ENCODE measurements around the gene PTPN7.
"Not testable (repeated sequence)": the region's sequence is repeated elsewhere in the genome, so short reads cannot be mapped to it uniquely, and the experiment has no call there.

Gene PTPN7

GRCh38 chr1:202160377-202160940 lies at the start of gene PTPN7:
Gene PTPN7, minus strand, starts transcription at chr1:202160602. Its CDS starts 1,200 bp downstream, at chr1:202159402.
- no peak for DNase-seq

DNA sequence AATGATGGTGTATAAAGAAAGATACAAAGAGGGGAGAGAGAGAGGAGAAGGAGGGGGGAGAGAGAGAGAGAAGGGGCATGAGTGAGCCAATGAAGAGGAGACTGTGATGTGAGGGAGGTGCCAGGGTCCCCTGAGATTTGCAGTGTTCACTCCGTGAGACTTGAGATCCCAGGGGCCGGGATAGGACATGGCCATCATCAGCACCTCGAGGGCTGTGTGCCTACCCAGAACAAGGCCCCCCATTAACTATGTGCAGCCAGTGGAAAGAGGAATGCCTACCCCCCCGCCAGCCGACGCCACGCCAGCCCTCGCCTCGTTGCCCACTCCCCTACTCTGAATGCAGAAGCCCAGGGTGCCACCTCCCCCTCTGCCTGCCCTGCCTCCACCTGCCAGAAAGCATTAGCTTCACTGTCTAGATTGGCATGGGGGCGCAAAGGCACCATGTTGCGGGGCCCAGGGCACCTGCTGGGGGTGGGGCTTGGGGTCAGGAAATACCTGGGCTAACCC lies 48.0 kb upstream of the PTPN7 start:
- no peak for DNase-seq

GRCh38 chr1:202207292-202207691 lies 46.9 kb upstream of the PTPN7 start:
- peak; percentile 49 to 82 for DNase-seq

DNA sequence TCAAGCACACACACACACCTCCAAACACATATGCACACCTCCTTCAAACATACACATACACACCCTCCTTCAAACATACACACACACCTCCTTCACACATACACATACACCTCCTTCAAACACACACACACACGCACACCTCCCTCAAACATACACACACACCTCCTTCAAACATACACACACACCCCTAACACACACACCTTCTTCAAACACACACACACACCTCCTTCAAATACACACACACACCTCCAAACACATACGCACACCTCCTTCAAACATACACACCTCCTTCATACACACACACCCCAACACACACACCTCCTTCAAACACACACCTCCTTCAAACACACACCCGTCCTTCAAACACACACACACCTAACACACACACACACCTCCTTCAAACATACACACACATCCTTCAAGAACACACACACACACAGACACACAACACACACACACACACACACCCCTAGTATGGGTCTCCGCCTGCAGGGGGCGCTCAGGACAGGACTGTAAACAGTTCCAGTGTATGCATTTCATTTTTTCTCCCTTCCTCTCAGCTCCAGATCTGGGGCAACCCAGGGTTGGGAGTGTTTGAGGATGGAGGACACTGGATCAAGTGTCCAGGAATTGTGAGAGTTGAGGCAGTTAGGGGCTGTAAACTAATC lies 45.3 kb upstream of the PTPN7 start:
- no peak for DNase-seq

- no peak for DNase-seq
Observed at GRCh38 chr1:202204065-202204464, 43.7 kb upstream of the PTPN7 start.

DNA sequence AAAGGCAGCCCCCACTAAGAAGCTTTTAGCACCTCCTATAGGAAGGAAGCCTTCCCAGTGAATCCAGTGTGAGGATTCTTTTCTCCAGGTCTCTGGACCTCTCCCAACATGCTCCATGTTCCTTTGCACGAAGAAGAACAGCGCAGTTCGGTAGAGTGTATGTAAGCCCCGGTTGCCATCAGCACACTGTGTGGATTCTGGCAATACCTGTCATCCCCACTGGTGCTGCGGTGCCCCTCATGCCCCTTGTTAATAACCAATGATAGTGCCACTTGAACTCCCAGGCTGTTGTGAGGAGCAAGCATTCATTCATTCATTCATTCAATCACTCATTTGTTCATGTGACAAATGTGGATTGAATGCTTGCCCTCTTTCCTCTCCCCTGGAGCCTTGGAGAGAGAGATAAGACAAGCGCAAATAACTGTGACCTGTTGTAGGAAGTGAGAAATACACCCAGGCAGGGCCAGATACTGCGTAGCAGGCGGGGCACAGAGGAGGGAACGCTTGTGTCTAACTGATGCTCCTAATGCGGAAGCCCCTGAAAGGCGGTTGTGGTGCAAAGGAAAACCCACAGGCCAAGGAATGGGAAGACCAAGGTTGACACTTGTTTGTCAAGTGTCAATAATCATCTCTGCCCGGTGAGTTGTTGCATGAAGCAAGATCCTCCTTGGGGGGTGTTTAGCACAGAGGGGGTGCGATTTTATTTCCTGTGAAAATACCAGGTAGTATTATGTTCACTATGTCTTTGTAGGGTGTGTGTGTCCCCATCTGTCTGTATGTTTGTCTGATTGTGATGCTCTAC lies 43.0 kb upstream of the PTPN7 start:
- DNase-seq, result no peak

DNA sequence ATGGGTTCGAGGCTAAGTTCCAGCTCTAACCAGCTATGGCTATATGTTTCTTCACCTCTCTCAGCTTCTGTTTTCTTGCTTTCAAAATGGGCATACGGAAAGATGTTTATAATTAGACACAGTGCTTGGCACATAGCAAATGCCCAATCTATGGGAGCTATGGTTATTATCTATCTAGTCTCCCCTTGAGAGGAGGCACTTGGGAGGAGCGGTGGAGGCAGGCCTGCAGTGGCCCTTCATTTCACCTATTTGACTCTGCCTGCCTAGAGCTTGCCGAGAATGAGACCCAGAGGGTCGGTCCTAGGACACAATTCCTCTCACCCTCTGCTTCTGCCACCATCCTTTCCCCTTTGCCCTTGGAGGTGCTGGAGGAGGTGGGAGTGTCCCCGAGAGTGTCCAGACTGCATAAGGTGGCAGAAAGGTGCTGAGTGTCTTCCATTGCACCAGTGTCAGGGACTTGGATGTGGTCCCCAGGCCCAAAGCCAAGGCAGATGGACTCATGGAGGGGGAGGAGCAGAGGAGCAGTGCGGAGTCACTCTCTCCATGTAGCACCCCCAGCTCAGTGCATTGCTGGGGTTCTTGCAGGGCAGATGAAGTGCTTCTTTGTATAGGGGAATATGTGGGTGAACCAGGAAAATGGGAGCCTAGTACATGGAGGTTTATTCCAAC lies 42.2 kb upstream of the PTPN7 start:
- DNase-seq, result peak in 1 of 2 experiments; percentile 15

DNA sequence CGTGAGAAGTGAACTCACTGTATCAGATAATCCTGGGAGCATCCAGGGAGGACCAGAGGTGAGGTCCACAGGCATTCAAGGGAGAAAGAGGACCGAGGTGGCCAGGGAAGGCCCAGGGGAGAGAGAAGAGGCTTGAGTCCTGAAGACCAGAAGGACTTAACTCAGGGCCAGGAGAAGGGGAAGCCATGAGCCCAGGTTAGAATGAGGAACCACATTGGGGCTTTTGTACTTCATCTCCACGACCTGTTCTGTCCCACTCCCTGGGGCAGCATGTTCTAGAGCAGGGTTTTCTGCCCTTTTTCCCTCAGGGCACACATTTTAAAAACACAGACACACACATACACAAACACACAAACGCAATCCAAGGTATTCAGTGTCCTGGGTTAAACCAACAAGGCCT lies 41.6 kb upstream of the PTPN7 start:
- no peak for DNase-seq

DNA sequence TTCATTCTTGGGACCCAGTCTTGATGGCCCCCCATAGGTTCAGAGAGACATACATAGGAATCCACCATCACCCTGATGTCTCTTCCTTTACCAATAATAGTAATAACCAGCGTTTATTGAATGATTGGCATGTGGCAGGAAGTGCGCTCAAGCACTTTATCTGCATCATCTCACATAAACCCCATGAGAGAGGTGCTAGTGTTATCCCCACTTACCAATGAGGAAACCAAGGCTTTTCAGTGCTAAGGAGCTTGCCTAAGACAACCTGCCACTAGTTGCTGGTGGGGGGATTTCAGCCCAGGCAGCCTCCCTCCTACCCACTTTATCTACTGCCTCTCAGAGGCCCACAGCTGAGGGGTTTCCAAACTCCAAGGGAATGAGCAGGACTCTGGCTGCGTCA lies 40.9 kb upstream of the PTPN7 start:
- DNase-seq, result no peak

DNA sequence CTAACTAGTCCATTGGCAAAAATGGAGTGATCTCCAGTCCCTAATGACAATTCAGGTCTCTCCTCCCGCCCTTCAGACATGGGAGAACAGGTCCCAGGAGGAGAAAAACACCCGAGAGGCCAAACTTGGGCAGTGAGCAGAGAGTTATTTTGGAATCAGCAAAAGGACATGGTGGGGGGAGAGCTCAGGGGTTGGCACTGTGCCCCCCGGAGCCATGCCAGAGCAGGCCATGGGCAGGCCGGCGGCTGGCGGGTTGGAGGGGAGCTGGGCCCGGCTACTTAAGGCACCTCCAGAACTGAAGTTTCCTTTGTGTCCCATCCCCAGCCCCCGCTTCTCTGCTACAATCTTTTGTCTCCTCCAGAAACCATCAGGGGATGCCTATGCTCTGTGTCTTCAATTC lies 40.3 kb upstream of the PTPN7 start:
- peak in 1 of 2 experiments; percentile 37 for DNase-seq

GRCh38 chr1:202200112-202200548 lies 39.7 kb upstream of the PTPN7 start:
- peak in 1 of 2 experiments; percentile 31 for DNase-seq

- DNase-seq, result no peak
Observed at GRCh38 chr1:202199040-202199889, 38.9 kb upstream of the PTPN7 start.

DNA sequence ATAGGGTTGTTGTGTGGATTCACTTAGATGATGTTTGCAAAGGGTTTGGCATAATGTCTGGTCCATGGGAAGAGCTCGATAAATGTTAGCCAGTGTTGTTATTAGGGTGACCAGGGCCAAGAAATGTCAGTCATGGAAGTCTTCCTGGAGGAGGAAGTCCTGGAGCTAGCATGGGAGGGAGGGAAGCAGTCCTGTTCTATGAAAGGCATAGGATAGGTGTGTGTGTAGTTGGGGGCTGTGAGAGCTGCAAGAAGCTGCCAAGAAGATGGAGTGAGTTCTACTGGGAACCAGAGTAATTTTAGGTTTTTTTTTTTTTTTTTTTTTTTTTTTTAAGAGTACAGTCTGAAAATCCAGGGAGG lies 37.9 kb upstream of the PTPN7 start:
- no peak for DNase-seq

GRCh38 chr1:202197653-202198365 lies 37.4 kb upstream of the PTPN7 start:
- no peak for DNase-seq

GRCh38 chr1:202194328-202194648 lies 33.9 kb upstream of the PTPN7 start:
- DNase-seq, result no peak

GRCh38 chr1:202193614-202194327 lies 33.4 kb upstream of the PTPN7 start, which contains the start of gene LGR6:
Gene LGR6, plus strand, starts transcription at chr1:202193799. Its CDS starts 191 bp downstream, at chr1:202193990.
- DNase-seq, result no peak

DNA sequence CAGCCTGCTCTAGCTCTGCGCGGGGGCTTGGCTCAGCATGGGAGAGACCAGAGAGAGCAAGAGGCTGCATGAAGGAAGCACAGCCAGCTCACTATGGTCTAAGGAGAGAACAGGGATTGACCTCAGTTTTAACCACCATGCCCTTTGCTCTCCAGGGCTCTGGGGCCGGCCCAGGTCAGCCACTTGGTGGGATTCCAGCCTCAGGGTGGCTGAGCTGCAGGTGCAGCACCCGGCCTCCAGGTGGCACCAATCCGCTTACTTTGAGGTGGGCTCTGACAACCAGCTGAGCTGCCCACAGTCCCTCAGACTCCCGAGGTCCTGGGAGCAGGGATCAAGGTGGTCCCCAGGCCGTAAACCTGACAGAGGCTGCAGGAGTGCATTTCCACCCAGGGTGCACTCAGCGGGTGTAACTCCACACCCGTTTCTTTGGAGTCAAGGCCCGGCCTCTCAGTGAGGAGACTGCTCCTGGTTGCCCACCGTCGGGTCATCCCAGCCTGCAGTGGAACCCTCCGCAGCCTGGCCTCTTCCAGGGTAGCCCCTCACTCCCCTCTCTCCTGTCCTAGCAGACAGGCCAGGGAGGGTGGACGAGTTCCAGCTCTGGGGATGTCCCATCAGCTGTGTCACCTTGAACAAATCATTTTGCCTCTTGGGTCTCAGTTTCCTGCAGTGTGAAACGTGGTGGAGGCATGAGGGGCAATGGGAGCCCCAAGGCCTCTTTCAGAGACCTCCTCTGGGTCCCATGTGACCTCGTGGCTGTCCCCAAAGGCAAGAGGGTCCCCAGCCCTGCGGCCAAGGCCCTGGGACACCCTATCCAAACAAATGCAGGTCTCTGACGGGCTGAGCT lies 32.6 kb upstream of the PTPN7 start:
- DNase-seq, result peak in 1 of 2 experiments; percentile 70

- not testable (repeated sequence) for DNase-seq
Observed at GRCh38 chr1:202191391-202191790, 31.0 kb upstream of the PTPN7 start.

- no peak for DNase-seq
Observed at GRCh38 chr1:202189918-202190715, 29.7 kb upstream of the PTPN7 start.
